Measurements from ENCODE around the gene TBC1D4.

- no peak for TF ChIP-seq EZH2phosphoT487 (IDR thresholded peaks at IDR 0.05; ENCODE audit: insufficient read depth, low read depth)
- TF ChIP-seq EZH2 (IDR thresholded peaks at IDR 0.05; ENCODE audit: insufficient read depth, poor library complexity, severe bottlenecking), result no peak
These were observed 82.1 kb downstream of the TBC1D4 start for GRCh38 chr13:75399879-75400217.

All from GM23248 (cell line).